Naive thymus-derived CD8-positive, alpha-beta T cell (primary cell): ENCODE measurements around the gene PARP2. TPM values are rescaled to one million over a fixed set of nuclear protein-coding genes. Genes with fewer than 3 reads are reported as not detected.

Experiments
- ATAC-seq, 2 donors: fragments of 150-1000 bp; cut with Tn5 transposase in 1 of 2; sonication (Bioruptor Pico), chemical (Tn5 transposase) in 1 of 2; 1 replicate in 1 of 2; 2 replicates in 1 of 2; pipeline ENCODE4 v1.10.0; 2021; ENCODE audit warnings: mild to moderate bottlenecking in 2 of 2, moderate library complexity in 2 of 2
- POLR2A ChIA-PET: fragments of 350-600 bp; sonication (Branson Sonifier 250); formaldehyde crosslinking; loops from one replicate; lab custom pipeline; 2021; ENCODE audit warnings: antibody characterized with exemption; lab: Charles Lee
- DNase-seq, 10 donors: peaks; one replicate each; pipeline versions ENCODE4 v3.0.0 to v3.0.0-alpha.2; 2020 to 2022
- H3K27ac Mint-ChIP-seq, 10 donors: one replicate each; pipeline ENCODE4 v1.8.0; 2020 to 2022; ENCODE audit warnings: mild to moderate bottlenecking in 10 of 10, mixed read lengths in 10 of 10, moderate library complexity in 4 of 10, inconsistent platforms in 1 of 10
- H3K27me3 Mint-ChIP-seq, 5 donors: one replicate each; pipeline ENCODE4 v1.8.0; 2021 to 2022; ENCODE audit warnings: mixed read lengths in 5 of 5
- H3K36me3 Mint-ChIP-seq, 3 donors: one replicate each; pipeline ENCODE4 v1.8.0; 2020 to 2022; ENCODE audit warnings: mixed read lengths in 3 of 3, mild to moderate bottlenecking in 2 of 3, inconsistent platforms in 1 of 3
- H3K4me1 Mint-ChIP-seq, 4 donors: one replicate each; pipeline ENCODE4 v1.8.0; 2021 to 2022; ENCODE audit warnings: mixed read lengths in 4 of 4
- H3K4me3 Mint-ChIP-seq, 10 donors: one replicate each; pipeline ENCODE4 v1.8.0; 2020 to 2022; ENCODE audit warnings: mild to moderate bottlenecking in 10 of 10, mixed read lengths in 10 of 10, moderate library complexity in 6 of 10, inconsistent platforms in 1 of 10
- H3K9me3 Mint-ChIP-seq, 9 donors: one replicate each; pipeline ENCODE4 v1.8.0; 2020 to 2022; ENCODE audit warnings: mixed read lengths in 9 of 9, mild to moderate bottlenecking in 3 of 9, inconsistent platforms in 1 of 9, moderate library complexity in 1 of 9
- polyA plus RNA-seq, 3 donors: library from polyadenylated mRNA; unstranded; fragments of 300-500 nt; fragmentation: Illumina TruSeq; gene quantifications; one replicate each; pipeline ENCODE4 v1.2.3, GENCODE V29; 2021
- total RNA-seq, 8 experiments: library from RNA in 2 of 8; stranded (reverse) in 2 of 8; gene quantifications; one replicate each; pipeline ENCODE4 v1.2.3 and lab custom pipeline; 2021 to 2026

Gene PARP2, protein sequence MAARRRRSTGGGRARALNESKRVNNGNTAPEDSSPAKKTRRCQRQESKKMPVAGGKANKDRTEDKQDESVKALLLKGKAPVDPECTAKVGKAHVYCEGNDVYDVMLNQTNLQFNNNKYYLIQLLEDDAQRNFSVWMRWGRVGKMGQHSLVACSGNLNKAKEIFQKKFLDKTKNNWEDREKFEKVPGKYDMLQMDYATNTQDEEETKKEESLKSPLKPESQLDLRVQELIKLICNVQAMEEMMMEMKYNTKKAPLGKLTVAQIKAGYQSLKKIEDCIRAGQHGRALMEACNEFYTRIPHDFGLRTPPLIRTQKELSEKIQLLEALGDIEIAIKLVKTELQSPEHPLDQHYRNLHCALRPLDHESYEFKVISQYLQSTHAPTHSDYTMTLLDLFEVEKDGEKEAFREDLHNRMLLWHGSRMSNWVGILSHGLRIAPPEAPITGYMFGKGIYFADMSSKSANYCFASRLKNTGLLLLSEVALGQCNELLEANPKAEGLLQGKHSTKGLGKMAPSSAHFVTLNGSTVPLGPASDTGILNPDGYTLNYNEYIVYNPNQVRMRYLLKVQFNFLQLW
- 10 to 100 TPM; 21.6 to 22.9 TPM for total RNA-seq
- 10 to 100 TPM in 1 of 3 donors, 1 to 10 TPM in 2; 8.8 to 13.6 (median 9.6) TPM for polyA plus RNA-seq
- 9.6 to 19.9 (median 16.8) reads per million in 6 experiments for total RNA-seq (lab: John Stamatoyannopoulos, UW)

DNA sequence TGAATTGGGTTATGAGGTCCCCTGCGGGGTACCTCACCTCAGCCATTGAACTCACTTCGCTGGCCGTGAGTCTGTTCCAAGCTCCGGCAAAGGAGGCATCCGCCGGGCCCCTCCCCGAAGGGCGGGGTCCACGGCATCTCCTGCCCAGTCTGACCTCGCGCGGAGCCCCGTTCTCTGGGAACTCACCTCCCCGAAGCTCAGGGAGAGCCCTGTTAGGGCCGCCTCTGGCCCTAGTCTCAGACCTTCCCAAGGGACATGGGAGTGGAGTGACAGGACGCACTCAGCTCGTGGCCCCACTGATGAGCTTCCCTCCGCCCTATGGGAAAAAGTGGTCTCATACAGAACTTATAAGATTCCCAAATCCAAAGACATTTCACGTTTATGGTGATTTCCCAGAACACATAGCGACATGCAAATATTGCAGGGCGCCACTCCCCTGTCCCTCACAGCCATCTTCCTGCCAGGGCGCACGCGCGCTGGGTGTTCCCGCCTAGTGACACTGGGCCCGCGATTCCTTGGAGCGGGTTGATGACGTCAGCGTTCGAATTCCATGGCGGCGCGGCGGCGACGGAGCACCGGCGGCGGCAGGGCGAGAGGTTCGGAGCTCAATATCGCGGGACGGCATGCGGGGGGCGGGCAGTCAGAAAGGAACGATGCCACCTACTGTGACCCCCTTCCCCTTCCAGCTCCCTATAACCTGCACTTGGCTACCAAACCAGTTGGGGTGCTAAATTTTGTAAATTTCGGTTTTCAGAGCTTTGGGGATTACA lies at the start of gene PARP2:
Gene PARP2, plus strand, starts transcription at position 544 of the 770 bp plus-strand sequence. Its CDS starts 7 bp downstream, at position 551.
- ATAC-seq (peak; percentile 82 to 85), DNase-seq (peak; percentile 82 to 100 (median 91))
- H3K27me3 Mint-ChIP-seq, result peaks cover 0 to 4% (median 0%) of the 10 kb centered on the region in 5 donors
- POLR2A ChIA-PET, result interaction anchor here (0.6 to 3.6 kb wide), 28 partner anchors 10 to 681 kb away, joined by 3 to 74 read pairs (median 4); partner anchors contain the start of genes APEX1, CCNB1IP1, OSGEP and PIP4P1
- peak within 1 kb of the TSS; percentile 96 to 99 (median 98) for H3K27ac Mint-ChIP-seq
- peaks cover 0 to 31% (median 6%) of the 10 kb centered on the region in 3 donors for H3K36me3 Mint-ChIP-seq
- no peaks in the 10 kb centered on the region for H3K9me3 Mint-ChIP-seq
- peaks cover 11 to 25% (median 17%) of the 10 kb centered on the region in 4 donors for H3K4me1 Mint-ChIP-seq
- peak within 1 kb of the TSS; percentile 88 to 100 (median 98) for H3K4me3 Mint-ChIP-seq

DNA sequence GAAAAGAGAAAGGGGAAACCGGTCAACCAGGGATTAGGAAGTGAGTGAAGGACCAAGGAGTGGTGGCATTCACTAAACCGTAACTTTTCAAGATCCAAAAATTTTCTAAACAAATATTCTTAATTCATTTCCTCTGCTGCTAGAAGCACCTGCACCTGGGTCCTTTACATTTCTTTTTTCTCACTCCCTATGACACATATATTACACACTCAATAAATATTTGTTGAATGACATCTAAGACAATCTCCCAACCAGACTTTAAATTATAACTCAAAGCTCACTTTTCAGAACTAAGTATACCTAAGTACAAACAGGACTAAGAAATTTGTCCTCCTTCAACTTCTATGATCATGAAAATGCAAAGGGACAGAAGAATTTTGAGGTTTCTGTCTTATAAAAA lies 48.8 kb upstream of the PARP2 start:
- peaks cover 23 to 89% (median 40%) of the 10 kb centered on the region in 3 donors for H3K36me3 Mint-ChIP-seq
- no peaks in the 10 kb centered on the region for H3K9me3 Mint-ChIP-seq
- H3K27ac Mint-ChIP-seq, result peak overlapping the region in 3 of 10 donors; percentile 29 to 72 (median 33)
- peaks cover 0 to 2% (median under 1%) of the 10 kb centered on the region in 4 donors for H3K4me1 Mint-ChIP-seq
- no peak overlapping the region for H3K4me3 Mint-ChIP-seq
- ATAC-seq, result no peak
- DNase-seq, result no peak
- no peaks in the 10 kb centered on the region for H3K27me3 Mint-ChIP-seq
- POLR2A ChIA-PET, result no interaction called here

DNA sequence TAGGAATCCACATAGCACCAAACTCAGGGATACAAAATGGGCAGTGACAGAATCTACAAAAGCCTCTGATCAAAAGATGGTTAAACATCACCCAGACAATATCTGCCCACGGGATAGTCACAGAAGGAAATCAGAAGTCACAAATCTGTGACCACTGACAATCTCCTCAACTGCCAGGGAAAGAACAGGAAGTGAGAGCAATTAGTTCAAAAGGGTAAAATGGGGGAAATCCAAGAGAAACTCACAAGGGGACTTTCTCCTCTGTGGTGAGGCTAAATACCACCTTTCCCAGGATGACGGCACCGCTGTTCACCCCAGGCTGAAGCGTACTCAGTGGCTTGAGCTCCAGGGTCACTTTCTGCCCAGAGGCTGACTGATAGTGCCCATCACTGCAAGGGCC lies 48.4 kb upstream of the PARP2 start:
- Mint-ChIP-seq H3K36me3 (peaks cover 23 to 88% (median 37%) of the 10 kb centered on the region in 3 donors), H3K9me3 (no peaks in the 10 kb centered on the region), H3K4me3 (no peak overlapping the region), H3K27ac (no peak overlapping the region), H3K27me3 (no peaks in the 10 kb centered on the region), H3K4me1 (peaks cover 0 to 2% (median under 1%) of the 10 kb centered on the region in 4 donors)
- POLR2A ChIA-PET, result no interaction called here
- DNase-seq (no peak), ATAC-seq (no peak)

DNA sequence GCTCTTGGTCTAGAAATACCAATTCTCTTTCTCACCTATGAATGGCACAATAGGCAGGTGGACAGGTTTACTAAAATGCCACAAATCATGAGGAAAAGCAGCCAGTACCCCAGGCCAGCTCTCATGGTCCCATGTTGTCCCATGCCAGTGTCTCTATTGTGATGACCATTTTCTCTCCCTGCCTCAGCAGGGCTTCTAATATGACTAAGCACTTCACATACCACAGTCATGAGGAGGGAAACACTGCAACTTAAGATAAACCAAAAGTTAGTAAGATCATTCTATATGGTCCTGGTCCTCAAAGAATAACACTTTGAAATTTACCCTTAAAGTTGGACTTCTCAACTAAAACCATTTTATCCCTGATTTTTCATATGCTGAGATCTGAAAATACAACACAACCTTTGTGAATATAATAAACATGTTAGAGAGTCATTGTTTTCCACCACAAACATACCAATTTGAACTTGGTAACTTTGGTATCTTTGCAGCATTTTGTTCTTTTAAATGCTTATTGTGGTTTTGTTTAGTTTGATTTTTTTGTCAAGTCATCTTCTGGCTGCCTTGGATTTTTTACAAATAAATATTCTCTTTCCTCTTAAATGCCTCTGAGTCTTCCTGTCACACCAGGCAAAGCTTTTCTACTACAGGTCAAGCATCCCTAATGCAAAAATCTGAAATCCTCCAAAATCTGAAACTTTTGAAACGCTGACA lies 41.2 kb upstream of the PARP2 start:
- no peak overlapping the region for H3K4me3 Mint-ChIP-seq
- peak overlapping the region in 1 of 10 donors; percentile 3 for H3K27ac Mint-ChIP-seq
- POLR2A ChIA-PET, result no interaction called here
- DNase-seq (no peak), ATAC-seq (no peak)
- peaks cover 4 to 57% (median 21%) of the 10 kb centered on the region in 3 donors for H3K36me3 Mint-ChIP-seq
- peaks cover 19 to 41% (median 35%) of the 10 kb centered on the region in 4 donors for H3K4me1 Mint-ChIP-seq
- H3K9me3 Mint-ChIP-seq, result no peaks in the 10 kb centered on the region
- H3K27me3 Mint-ChIP-seq, result no peaks in the 10 kb centered on the region

DNA sequence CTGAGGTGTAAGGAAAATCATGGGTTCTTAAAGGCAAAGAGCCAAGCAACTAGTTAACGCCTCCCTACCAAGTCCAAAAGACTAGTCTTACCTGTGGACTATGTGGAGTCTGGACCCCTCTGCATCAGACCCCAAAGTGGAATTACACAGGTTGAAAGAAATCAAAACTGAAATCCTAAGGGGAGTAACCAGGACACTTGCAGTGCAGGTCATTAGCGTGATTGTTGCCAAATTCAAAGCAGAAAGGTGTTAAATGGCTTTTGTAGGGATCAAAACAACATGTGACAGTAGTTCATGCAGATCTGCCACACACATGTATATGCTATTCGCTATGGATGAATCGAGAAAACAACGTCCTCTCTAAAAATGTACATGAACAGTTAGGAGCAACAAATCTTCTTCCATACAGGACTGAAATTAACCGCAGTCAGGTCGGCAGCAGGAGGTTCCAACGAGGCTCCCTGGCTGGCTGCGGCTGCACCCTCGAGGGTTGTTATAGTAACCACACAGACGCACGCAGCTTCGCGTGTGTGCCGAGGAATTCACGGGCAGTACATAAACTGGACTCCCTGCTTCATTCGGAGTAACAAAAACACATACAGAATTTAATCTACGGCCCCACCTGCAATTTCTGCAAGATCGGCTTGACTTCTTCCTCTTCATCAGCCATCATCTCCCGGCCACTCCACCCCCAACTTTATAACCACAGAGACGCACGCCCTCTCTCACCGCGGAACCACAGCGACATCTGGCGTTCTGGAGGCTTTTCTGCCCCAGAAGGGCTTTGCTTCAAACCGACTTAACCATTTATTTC lies 38.0 kb upstream of the PARP2 start, which contains the start of gene TTC5:
Gene TTC5, minus strand, starts transcription at position 687 of the 814 bp plus-strand sequence. Its CDS starts 14 bp downstream, at position 673.
- peak; percentile 98 for ATAC-seq
- POLR2A ChIA-PET, result no interaction called here
- peak; percentile 79 to 97 (median 90) for DNase-seq
- Mint-ChIP-seq H3K27ac (peak within 1 kb of the TSS; percentile 87 to 98 (median 90)), H3K27me3 (no peaks in the 10 kb centered on the region), H3K4me1 (peaks cover 19 to 41% (median 35%) of the 10 kb centered on the region in 4 donors), H3K9me3 (no peaks in the 10 kb centered on the region), H3K4me3 (peak within 1 kb of the TSS; percentile 83 to 97 (median 92)), H3K36me3 (peaks cover under 1 to 26% (median 8%) of the 10 kb centered on the region in 3 donors)

DNA sequence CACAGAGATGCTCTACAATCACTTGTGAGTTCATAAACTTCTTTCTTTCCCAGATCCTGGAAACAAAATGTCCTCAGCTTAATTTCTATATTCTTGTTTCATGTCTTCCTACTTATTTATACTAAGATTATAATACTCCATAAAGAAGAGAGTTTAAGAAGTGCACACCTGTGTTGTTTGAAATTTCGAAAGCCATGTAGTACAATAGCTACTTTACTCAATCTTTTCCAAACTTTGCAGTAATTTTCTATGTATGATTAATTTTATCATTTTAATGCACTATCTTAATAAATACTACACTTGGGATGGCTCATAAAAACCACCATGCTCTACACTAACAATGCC lies 37.4 kb upstream of the PARP2 start:
- POLR2A ChIA-PET, result no interaction called here
- no peak for ATAC-seq
- Mint-ChIP-seq H3K27me3 (no peaks in the 10 kb centered on the region), H3K4me1 (peaks cover 19 to 39% (median 35%) of the 10 kb centered on the region in 4 donors), H3K9me3 (no peaks in the 10 kb centered on the region), H3K27ac (peak overlapping the region; percentile 87 to 98 (median 90)), H3K36me3 (peaks cover 0 to 20% (median 3%) of the 10 kb centered on the region in 3 donors), H3K4me3 (peak overlapping the region; percentile 83 to 97 (median 92))
- DNase-seq, result no peak

DNA sequence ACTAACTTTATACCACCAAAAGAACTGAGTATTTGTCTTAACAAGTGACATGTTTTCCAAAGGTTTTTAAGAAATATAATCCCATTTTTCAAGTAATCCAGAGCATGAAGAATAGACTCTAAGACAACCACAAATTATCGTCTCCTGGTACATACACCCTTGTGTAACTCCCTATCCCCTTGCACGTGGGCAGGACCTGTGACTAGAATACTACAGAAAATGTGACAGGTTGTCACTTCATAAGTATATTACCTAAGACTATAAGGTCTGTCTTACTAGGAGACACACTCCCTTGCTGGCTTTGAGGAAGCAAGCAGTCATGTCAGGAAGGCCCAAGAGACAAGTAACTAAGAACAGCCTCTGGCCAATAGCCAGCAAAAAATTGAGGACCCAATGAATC lies 29.4 kb upstream of the PARP2 start:
- ATAC-seq, result no peak
- peaks cover 0 to 66% (median 19%) of the 10 kb centered on the region in 3 donors for H3K36me3 Mint-ChIP-seq

DNA sequence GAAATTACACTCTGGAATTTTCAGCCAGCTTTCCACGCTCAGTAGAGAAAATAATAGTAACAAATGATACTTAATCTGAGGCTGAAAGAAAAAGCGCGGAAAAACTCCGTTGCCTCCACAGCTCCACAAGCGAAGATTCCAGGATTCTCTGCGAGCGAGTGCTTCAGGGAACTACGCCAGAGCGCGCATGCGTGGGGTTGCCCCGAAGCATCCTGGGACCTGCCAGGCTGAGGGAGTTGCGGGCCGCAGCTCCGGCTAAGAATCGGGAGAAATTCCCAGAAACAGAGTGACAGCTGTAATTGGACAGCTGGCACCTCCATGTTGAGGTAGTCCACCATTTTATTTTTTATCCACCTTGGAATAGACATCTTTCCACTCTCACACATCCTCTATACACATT lies 25.7 kb upstream of the PARP2 start:
- POLR2A ChIA-PET, result interaction anchor here (1.1 kb wide), 1 partner anchor 8 kb away, joined by 3 read pairs; no protein-coding TSS in a partner anchor
- no peak overlapping the region for H3K27ac Mint-ChIP-seq
- no peak for DNase-seq
- no peaks in the 10 kb centered on the region for H3K27me3 Mint-ChIP-seq
- H3K4me1 Mint-ChIP-seq, result peaks cover 0 to 4% (median 1%) of the 10 kb centered on the region in 4 donors
- no peak overlapping the region for H3K4me3 Mint-ChIP-seq
- H3K36me3 Mint-ChIP-seq, result peaks cover 0 to 78% (median 21%) of the 10 kb centered on the region in 3 donors
- H3K9me3 Mint-ChIP-seq, result no peaks in the 10 kb centered on the region
- no peak for ATAC-seq

More for the DNA sequence above, 29.4 kb upstream of the PARP2 start:
- no peak overlapping the region for H3K27ac Mint-ChIP-seq
- no peaks in the 10 kb centered on the region for H3K27me3 Mint-ChIP-seq
- DNase-seq, result no peak
- no peaks in the 10 kb centered on the region for H3K9me3 Mint-ChIP-seq
- H3K4me3 Mint-ChIP-seq, result no peak overlapping the region
- POLR2A ChIA-PET, result no interaction called here
- peaks cover 0 to 4% (median 0%) of the 10 kb centered on the region in 4 donors for H3K4me1 Mint-ChIP-seq

DNA sequence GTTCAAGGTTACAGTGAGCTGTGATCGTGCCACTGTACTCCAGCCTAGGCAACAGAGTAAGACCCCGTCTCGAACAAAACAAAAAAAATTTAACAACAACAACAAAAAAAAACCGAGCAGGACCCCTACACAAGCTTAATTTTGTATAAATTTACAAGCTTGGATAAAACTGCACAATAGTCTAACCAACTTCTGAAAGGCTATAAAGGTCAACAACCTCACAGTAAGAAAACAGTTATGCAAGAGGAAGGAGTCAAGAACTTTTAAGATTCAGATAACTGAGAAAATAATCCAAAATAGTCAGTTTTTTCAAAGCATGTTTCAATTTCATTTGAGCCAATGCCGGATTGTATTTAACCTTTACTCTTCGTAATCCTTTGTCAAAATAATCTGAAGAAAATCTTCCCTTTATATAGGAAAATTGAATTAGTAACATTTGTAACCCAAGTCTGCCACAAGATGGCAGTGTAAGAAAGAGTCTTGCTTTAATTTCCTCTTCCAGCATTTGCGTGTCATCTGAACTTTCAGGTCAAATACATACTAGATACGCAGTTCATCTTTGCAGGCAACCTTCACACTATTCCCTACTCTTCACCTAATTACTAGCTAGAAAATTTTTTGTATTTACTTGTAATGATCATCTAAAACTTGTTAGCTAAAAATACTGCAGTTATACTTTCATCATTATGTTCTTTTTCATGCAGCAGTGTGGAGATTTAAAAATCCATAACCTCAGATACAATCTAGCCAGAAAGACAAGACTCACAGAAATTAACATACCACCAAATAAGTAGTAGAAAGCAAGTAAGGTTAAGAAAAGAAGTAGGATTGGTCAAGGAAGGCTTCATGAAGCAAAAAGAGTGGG lies 16.2 kb upstream of the PARP2 start:
- Mint-ChIP-seq H3K9me3 (no peaks in the 10 kb centered on the region), H3K27me3 (no peaks in the 10 kb centered on the region), H3K4me3 (peak overlapping the region in 4 of 10 donors; percentile 4 to 15 (median 7)), H3K27ac (peak overlapping the region in 9 of 10 donors; percentile 0 to 91 (median 78)), H3K4me1 (peaks cover 7 to 29% (median 25%) of the 10 kb centered on the region in 4 donors), H3K36me3 (peaks cover 0 to 25% (median 6%) of the 10 kb centered on the region in 3 donors)
- DNase-seq, result peak in 7 of 10 donors; percentile 8 to 75 (median 46)
- POLR2A ChIA-PET, result interaction anchor here (2.8 kb wide), 1 partner anchor 15 kb away, joined by 20 read pairs; the partner anchor contains the start of gene PARP2
- ATAC-seq, result peak; percentile 57 to 60

DNA sequence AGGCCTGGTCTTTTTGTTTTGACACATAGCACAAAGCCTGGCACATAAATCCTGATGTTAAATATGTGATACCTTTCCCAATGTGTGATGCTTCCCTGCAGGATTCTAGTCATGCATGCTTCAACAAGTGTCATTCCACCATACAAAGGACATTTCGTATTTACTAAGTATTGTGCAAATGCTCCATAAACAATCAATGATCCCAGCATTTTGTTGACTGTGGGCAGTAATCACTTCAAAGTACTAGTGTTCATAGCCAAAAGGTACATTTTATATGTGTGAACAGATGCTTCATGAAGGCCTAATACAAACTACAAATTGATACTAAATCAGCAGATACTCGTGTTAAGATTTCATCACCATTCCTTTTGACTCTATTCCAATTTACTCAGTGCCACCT lies 14.7 kb upstream of the PARP2 start:
- peak overlapping the region in 4 of 10 donors; percentile 2 to 78 (median 40) for H3K27ac Mint-ChIP-seq
- ATAC-seq, result no peak
- POLR2A ChIA-PET, result interaction anchor here (1.4 to 2.8 kb wide), 2 partner anchors 14 to 281 kb away, joined by 5 to 20 read pairs; partner anchors contain the start of gene PARP2
- DNase-seq, result no peak
- H3K36me3 Mint-ChIP-seq, result peaks cover 0 to 16% (median 6%) of the 10 kb centered on the region in 3 donors
- H3K4me1 Mint-ChIP-seq, result peaks cover 7 to 42% (median 38%) of the 10 kb centered on the region in 4 donors
- no peak overlapping the region for H3K4me3 Mint-ChIP-seq
- no peaks in the 10 kb centered on the region for H3K9me3 Mint-ChIP-seq
- no peaks in the 10 kb centered on the region for H3K27me3 Mint-ChIP-seq
